22Rv1 (cell line): ENCODE results near the gene LANCL1.
A peak's percentile ranks its signal among the peaks of the same experiment; 100 is the strongest.

Experiments
- H3K27ac ChIP-seq: fragments of 450-650 bp; 2 replicates; pipeline ENCODE4 v1.5.1; 2017
- CTCF ChIP-seq: fragments of 450-650 bp; IDR thresholded peaks from 2 replicates; pipeline ENCODE4 v1.5.1; 2017; ENCODE audit warnings: mild to moderate bottlenecking
- ZFX ChIP-seq: fragments of 450-650 bp; IDR thresholded peaks from 2 replicates; pipeline ENCODE4 v1.6.1; 2017; ENCODE audit warnings: antibody characterized with exemption, borderline replicate concordance

Gene LANCL1

DNA sequence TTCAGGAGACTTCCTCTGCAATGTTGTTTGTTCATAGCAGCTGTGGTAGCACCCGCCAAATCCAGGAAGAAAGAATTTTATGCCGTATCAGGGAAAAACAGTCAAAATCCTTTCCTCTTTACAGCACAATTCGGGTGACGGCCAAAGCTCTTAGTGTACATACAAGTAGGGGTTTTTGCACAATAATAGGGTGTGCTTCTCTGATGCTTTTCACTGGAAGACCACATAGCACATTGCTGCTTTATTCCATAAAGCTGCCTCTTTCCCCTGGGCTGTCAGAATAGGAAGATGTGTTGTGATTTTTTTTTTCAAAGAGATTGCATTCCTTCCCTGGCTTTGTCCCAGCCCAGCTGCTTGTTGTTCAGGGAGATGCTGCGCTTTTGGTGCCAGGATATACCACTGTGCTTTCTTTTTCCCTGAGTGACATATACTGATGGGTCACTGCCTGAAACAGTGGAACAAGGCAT is 27.2 kb upstream of the LANCL1 start:
- H3K27ac ChIP-seq, result no peak overlapping the region
- TF ChIP-seq CTCF (no peak), ZFX (no peak)

GRCh38 chr2:210503001-210503623 is 26.6 kb upstream of the LANCL1 start:
- H3K27ac ChIP-seq, result no peak overlapping the region
- peak; percentile 97 for TF ChIP-seq CTCF
- no peak for TF ChIP-seq ZFX

- H3K27ac ChIP-seq, result no peak overlapping the region
- no peak for TF ChIP-seq CTCF
- TF ChIP-seq ZFX, result no peak
These were observed 20.0 kb upstream of the LANCL1 start for GRCh38 chr2:210496512-210496911.

GRCh38 chr2:210493528-210493927 is 17.0 kb upstream of the LANCL1 start:
- no peak overlapping the region for H3K27ac ChIP-seq
- no peak for TF ChIP-seq CTCF
- TF ChIP-seq ZFX, result no peak

GRCh38 chr2:210481601-210482175 is 5.1 kb upstream of the LANCL1 start:
- H3K27ac ChIP-seq, result no peak overlapping the region
- TF ChIP-seq CTCF (no peak), ZFX (no peak)

GRCh38 chr2:210480764-210481163 is 4.2 kb upstream of the LANCL1 start:
- TF ChIP-seq CTCF (no peak), ZFX (no peak)
- H3K27ac ChIP-seq, result no peak overlapping the region

DNA sequence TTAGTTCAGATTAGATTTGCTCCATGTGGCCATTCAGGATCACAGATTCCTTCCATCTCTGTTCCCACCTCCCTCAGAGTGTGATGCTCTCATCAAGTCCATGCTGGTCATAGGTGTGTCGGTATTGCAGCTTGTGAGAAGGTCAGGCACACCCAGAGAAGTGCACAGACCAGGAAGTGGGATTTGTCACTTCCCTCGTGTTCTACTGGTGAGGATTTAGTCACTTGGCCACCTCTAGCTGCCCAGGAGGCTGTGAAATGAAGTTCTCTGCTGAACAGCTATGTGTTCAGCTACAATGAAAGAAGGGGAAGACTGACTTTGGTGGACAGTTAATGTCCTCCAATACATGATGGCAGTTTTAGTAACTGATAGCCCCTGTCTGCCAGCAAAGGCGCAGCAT is 3.5 kb upstream of the LANCL1 start:
- no peak overlapping the region for H3K27ac ChIP-seq
- no peak for TF ChIP-seq ZFX
- no peak for TF ChIP-seq CTCF
